Right kidney (tissue), 1 donor: ENCODE measurements around the gene TTC7B.

Source experiments
- DNase-seq: peaks from one replicate; pipeline ENCODE4 v3.0.0-alpha.2; 2016

TTC7B gene

DNA sequence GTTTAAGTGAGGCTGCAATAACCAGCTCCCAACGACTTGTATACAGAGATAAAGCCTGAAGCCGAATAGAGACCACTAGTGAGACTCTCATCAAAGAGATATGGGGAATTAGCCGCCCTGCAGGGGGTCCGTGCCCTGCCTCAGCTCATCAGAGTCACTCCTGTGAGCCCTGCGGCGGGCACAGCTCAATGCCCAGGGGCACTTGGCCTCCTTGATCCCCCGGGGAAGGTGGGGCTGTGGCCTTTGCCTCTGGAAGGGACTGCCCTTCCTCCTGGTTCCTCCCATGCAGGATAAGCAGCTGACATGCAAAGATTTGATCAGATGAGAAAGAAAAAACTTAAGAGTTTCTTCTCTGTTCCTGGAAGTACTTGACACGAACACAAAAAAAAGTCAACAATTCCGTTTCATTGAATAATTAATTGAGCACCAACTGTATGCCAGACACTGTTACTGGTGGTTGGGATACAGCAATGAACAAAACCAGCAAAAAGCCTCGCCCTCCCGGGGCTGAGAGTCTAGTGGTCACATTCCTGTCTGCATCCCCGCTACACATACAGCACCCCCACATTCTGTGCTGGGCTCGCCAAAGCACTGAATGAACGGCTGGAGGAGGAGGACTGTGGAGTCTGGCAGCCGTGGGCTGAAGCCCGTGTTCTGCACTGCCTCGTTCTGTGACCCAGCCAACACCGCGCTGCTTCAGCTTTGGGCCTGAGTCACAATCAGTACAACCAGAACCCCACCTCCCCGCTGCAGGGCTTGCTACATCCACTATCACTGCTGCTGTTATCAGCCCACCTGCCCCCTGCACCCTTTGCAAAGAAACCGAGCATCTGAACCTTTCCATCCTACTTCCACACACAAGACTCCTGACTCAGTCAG lies 10.3 kb downstream of the TTC7B start:
- DNase-seq = no peak

DNA sequence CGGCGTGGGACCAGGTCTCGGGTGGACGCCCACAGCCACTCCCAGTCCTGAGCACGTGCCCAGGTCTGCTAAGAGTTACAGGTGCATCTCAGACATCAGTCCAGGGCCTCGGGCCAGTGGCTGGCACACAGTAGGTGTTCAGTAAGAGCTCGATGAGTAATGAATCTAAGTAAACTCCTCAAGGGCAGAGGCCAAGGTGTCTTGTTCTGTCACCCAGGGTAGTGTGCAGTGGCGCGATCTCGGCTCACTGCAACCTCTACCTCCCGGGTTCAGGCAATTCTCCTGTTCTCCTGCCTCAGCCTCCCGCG lies 11.2 kb downstream of the TTC7B start:
- no peak for DNase-seq

DNA sequence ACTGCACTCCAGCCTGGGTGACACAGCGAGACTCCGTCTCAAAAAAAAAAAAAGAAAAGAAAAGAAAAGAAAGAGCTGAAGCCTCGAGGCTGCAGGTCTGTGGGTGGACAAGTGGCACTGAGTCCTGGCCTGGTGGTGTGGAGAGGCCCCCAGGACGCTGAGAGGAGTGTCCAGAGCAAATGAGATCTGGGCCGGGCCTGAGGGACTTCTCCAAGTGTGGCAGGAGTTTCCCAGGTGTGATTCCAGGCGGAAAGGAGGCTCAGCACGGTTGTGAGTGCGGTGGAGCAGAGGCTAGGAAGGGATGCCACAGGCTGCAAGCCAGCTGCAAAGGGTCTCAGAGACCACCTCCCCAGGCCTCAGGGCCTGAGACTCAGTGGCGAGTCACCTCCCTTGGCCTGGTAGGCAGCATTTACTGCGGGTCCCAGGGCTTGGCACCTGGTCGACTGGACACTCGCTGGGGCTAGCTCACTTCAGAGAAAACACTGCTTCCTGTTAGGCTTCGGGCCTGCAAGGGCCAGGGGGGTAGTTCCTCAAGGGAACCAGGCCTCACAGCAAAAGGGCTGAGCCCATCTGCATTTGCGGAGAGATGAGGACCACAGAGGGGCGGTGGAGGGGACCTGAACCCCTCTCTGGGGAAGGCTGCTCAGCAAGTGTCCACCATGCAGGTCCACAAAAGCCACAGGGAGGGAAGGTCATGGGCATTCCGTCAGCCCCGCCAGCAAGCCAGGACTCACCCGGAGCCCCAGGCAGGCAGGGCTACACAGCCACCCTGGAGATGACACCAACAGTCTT lies 11.7 kb downstream of the TTC7B start:
- DNase-seq = no peak

DNA sequence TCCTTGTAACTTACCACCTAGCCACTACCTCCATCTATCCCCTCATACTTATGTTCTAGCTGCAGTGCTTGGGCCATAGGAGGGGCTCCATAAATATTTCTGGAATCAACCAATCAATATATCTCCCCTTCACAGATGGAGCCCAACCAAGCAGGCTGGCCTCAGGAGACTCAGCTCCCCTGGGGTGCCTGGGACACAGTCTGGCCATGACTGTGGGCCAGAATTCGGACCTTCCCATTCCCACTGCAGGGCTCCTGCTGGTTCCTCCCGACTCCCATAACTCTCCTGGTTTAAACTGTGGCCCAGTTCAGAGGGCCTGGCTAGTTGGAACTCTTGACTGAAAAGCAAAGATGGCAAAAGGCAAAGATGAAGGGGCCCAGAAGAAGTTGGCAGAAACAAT lies 13.0 kb downstream of the TTC7B start:
- DNase-seq = no peak

DNA sequence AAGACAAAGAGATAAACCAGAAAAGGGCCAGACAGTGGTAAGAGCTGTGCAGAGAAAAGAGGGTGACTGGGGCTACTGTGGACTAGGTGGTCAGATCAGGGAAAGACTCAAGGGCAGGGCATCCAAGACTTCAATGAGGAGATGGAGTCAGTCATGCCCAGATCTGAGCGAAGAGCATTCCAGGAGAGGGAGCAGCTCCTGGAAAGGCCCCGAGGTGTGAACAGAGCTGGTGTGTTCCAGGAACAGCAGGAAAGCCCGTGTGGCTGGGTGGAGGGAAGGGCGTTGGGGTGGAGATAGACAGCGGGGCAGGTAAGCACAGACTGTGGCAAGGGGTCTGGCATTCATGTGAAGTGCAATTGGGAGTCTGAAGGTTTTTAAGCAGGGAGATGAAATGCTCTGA lies 16.8 kb downstream of the TTC7B start:
- DNase-seq = no peak

DNA sequence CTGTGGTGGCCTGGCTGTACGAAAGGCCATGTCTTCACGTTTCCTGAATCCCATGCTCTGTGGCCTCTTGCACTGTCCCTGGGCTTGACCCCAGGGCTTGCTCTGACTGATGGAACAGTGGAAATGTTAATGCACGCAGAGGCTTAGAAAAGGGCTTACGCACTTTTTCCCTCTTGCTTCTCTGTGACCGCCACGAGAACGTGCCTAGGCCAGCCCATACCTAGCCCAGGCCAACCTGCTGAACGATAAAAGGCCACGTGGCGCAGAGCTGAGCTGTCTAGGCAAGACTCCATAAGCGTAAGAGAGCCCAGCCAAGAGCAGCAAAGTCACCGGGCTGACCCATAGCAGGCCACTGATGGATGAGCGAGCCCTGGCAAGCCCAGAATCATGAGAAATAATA lies 18.3 kb downstream of the TTC7B start:
- no peak for DNase-seq

DNA sequence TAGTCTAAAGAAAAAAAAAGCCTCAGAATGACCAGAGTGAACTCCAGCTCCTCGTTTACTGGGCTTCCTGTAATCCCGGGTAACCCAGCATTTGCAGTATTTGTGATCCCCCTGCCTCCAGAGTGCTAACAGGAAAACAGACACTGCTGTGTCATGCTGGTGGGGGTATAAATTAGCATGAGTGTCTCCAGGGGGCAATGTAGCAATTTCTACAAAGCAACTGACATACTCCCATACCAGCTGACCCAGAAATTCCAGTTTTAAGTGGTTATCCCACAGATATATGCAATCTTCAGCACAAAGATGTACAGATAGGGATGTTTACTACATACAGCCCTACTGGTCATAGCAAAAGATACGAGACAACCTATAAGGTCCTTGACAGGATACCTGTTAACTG lies 18.8 kb downstream of the TTC7B start:
- no peak for DNase-seq

DNA sequence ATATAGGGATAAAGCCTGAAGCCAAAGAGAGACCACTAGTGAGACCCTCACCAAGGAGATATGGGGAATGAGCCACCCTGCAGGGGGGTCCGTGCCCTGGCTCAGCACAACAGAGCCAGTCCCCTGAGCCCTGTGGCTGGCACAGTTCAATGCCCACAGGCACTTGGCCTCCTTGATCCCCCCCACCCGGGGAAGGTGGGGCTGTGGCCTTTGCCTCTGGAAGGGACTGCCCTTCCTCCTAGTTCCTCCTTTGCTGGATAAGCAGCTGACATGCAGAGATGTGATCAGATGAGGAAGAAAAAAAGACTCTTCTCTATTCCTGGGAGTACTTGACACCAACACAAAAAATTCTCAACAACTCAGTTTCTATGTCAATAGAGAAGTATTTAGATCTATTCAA lies 19.9 kb downstream of the TTC7B start:
- DNase-seq = no peak

DNA sequence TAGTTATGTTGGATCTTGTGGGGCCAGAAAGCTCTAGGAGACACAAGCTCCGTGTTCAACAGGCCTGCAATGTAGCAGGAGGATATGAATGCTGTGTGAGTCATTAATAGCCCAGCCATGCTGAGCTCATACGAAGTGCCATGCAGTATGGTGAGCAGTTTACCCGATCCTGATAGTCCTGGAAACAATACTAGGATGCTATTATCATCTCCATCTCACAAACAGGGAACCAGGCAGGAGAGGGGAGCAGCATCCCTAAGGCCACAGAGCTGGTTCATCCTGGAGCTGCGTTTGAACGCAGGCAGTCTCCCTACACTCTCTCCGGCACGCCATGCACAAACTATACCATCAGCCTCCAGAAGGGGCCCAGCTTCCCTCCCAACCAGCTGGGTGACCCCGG lies 20.5 kb downstream of the TTC7B start:
- no peak for DNase-seq

DNA sequence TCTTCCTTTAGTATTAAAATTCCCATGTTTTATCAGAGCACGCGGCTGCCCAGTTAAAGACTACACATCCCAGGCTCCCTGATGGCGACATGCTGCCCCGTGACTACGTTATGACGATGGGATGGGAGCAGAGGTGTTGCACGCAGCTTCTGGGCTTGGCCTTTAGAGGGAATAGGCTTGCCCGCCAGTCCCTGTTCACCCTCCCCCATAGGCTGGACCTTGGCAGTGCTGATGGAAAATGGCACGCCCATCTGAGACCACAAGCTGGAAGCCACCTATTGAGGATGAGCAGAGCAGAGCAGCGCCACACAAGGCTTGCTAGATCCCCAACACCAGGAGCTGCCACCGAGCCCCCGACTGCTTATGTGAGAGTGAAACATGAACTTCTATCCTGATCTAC lies 24.7 kb downstream of the TTC7B start:
- no peak for DNase-seq

DNA sequence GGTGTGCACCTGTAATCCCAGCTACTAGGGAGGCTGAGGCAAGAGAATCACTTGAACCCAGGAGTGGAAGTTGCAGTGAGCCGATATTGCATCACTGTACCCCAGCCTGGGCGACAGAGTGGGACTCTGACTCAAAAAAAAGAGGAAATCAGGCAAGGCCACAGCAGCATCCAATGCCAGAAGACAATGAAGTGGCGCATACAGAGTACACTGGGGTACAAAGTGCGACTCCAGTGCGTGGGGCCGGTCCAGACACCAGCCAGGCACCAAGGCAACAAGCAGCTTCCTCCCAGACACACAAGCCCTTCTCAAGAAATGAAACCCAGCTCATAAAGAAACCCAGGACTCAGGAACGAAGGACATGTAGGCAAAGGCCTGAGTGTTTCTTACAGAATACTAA lies 28.2 kb downstream of the TTC7B start:
- DNase-seq = no peak

DNA sequence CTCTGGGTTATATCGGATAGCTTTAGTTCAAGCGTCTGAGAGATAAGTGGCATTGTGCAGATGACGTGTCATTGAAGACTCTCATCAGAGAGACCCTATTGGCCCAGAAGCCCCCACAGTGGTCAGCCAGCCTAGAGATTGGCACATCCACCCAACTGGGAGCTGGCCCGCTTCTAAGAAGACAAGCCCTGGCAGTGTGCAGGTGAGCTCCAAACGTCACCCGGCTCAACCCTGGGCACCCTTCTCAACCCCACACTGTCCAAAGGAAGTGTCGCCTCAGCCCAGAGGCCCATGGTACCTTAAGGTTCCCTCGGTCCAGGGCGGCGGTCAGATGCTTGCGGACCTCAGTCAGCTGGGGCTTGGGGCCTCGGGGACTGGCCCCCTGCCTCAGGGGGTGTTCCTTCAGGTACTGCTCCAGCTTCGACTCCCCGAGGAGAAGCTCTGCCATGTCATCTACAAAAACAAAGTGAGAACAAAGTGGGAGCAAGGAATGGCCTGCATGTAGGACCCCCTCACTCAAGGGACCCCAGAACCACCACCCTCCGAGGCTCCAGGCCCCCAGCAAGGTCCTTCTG lies 30.3 kb downstream of the TTC7B start:
- DNase-seq = no peak

DNA sequence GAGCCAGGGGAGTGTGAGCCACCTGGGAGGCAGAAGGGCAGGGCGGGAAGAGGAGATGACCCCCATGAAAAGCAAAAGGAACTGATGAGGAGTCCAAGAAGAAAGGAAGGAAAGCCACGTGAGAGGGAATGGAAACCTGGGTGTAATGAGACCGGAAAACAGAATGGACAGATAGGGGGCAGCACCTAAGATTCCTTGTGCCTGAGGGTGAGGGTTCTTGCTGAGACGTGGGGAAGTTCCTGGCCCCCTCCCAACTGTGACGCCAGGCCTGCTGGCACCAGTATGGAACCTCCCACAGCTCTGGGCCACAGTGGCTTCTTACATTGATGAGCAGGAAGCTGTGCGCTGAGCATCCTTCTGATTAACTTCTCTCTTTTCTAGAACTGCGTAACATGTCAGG lies 30.8 kb downstream of the TTC7B start:
- no peak for DNase-seq

DNA sequence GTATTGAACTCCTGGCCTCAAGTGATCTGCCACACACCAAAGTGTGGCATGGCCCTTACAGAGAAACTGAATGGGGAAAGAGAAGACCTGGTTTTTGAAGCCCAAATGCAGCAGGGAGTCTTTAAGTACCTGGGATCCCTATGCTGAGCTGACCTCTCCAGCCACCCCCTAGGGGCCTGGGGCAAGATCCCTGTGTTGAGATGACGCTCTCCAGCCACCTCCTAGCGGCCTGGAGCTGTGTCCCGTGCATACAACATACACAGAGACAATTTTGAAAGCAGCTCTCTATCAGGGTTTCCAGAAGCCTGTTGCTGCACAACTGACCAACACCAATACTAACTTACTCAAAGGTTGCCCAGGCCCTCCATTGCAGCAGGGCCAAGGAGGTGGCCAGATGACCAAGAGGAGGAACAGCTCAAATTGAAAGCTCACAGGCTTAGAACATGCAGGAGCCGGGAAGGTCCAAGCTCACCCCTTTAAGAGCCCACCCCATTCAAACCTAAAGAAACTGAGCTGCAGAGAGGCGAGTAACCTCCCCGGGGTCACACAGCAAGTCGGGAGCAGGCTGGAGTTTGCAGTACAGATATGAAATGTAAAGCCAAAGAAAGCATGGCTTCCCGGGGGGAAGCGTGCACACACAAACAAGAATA lies 31.5 kb downstream of the TTC7B start:
- DNase-seq = no peak

DNA sequence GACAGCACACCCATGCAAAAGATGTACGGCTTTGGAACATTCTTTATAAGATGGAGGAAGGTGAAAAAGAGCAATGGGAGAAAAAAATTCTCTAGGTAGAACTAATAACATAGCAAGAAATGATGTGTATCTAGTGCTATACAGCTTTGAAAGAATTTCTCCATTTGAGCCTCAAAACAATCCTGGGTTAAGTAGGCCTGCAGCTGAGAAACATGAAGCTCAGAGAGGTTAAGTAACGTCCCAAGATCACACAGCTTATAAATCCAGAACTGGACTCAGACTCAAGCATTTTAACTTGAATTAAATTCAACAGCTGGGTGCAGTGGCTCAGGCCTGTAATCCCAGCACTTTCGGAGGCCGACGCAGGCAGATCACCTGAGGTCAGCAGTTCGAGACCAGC lies 32.9 kb downstream of the TTC7B start:
- DNase-seq = no peak

DNA sequence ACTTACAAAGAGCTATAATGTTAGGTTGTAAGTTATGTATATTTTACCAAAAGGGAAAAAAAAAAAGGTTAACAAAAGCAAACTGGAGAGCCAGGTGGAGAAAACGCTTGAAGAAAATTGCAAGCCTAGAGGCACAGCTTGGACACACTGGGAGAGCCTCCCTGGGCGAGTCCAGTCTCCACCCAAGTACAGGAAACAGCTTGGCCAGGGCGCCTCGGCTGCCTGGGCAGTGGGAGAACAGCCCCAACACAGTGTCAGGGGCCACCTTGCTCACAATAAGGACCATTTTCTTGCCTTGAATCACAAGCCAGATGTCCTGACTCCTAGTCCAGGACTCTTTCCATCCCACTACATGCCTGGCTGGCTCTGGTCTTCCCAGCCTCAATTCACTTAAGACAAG lies 33.3 kb downstream of the TTC7B start:
- DNase-seq = no peak

DNA sequence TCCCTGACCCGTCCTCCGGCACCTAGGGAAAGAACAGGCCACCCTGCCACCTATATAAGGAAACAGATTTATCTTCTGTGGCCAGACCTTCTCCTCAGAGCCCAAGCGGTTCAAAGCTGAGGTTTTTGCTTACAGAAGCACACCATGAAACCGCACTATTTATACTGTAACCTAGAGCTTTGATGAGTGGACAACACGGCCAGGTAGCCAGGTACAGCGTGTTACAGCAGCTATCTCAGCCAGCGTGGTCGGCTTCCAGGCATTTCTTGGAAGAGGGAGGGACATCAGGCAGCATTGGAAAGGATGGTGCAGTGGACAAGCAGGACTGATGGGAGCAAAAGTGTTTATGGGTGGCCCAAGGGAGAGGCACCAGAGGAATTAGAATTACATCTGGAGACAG lies 34.4 kb downstream of the TTC7B start:
- no peak for DNase-seq

DNA sequence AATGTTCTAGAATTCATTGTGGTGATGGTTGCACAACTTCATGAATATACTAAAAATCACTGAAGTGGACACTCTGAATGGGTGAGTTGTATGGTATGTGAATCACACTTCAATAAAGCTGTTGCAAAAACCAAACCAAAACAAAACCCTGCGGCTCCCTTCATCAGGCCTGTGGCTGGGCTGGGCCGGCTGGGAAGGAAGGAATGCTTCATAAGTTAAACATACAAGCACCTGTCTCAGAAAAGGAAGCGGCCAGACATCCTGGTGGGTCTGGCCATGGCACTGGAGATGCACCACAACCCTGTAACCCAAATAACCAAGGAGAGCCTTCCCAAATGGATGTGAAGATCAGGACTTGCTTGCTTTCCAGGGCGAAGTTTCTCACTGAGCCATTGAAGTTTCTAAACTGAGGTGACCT lies 34.9 kb downstream of the TTC7B start:
- DNase-seq = no peak

DNA sequence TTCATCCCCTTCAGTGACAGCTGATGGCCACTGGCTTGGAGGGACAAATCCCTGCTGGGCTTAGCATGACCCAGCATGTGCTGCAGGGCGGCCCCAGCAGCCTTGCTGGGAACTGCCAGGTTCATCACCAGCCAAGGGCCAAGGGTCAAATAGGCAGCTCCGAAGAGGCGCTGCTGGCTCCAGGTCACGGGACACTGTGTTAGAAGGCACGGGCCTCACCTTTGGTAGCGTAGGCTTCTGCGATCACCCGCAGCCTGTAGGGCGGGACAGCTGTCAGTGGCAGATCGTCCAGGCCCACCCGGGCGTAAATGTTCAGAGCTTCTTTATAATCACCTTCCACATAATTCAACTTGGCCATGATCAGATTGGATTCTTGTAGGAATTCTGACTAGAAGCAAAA lies 35.7 kb downstream of the TTC7B start:
- no peak for DNase-seq

DNA sequence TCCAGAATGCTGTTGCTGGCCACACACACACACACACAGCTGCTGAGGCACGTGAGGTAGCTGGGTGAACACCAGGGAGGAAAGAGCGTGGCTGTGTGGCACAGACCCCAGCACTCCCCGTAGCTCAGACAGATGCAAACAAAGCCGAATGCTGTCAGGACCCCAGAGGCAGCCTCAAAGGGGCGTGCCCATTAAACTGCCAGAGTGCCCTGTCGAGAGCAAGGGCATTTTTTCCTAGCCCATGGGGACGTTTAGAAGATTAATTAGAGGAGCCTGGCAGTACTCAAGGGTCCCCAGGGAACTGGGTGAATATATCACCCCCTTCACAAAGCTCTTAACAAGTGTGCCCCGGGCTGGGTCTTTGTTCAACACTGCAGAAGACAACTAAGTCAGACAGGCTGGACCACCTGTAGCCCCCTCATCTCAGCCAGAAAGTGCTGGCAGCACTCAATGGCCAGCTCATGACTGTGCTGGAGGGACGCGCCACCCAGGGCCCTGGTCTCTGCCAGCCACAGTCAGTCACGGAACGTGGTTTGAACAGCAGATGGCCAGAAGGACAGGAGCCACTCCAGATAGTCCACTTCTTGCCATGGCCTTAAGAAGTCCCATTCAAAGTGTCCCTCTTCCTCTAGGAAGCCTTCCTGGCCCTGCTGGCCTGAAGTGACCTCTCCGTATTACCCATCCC lies 37.5 kb downstream of the TTC7B start:
- DNase-seq = no peak

DNA sequence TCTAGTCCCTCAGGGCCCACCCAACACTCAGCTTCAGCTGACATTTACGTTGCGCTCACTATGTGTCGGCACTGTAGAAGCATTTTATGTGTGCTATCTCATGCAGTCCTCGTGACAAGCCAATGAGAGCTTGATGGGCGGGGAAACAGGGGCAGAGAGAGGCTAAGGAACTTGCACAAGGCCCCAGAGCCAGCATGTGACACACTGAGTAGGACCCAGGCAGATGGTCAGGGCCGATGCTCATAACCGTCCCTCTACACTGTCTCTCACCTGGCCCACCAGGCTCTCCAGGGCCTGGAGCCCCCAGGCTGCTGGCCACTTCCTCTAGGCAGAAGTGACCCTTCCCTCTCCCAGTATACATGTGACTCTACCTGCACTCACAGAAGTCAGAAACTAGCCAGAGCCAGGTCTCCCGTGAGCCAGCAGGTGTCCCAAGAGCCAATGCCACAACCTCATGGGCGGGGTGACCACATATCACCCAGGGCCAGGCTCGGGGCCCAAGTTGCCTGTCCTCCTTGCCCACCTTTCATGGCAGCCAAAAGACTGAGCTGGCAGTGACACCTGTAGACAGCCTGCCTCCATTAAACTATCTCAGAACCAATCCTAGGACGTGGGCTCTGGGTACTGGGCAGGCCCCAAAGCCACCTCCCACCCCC lies 38.3 kb downstream of the TTC7B start:
- no peak for DNase-seq

DNA sequence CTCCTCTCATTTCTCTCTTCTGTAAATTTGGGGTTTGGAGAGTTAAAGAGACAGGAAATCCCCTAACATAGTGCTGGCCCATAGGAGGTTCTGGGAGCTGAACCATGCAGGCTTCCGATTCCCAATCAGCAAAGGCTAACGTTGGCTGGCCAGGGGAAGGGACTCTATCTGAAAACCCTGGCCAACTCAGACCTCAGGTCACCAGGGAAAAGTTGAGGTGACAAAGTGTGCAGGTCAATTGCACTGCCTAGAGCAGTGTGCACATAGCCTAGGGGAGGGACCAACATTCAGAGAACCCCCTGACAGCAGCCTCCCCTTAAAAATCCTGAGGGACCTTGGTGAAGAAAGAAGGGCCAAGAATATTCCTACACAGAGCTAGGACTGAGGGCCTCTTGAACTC lies 38.9 kb downstream of the TTC7B start:
- DNase-seq = no peak
